KG1 (cell line): ENCODE measurements around the gene PPT2.

ENCODE experiments used
- DNase-seq: peaks from one replicate; lab custom pipeline; 2025; lab: John Stamatoyannopoulos, UW

The PPT2 gene, protein sequence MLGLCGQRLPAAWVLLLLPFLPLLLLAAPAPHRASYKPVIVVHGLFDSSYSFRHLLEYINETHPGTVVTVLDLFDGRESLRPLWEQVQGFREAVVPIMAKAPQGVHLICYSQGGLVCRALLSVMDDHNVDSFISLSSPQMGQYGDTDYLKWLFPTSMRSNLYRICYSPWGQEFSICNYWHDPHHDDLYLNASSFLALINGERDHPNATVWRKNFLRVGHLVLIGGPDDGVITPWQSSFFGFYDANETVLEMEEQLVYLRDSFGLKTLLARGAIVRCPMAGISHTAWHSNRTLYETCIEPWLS

DNA sequence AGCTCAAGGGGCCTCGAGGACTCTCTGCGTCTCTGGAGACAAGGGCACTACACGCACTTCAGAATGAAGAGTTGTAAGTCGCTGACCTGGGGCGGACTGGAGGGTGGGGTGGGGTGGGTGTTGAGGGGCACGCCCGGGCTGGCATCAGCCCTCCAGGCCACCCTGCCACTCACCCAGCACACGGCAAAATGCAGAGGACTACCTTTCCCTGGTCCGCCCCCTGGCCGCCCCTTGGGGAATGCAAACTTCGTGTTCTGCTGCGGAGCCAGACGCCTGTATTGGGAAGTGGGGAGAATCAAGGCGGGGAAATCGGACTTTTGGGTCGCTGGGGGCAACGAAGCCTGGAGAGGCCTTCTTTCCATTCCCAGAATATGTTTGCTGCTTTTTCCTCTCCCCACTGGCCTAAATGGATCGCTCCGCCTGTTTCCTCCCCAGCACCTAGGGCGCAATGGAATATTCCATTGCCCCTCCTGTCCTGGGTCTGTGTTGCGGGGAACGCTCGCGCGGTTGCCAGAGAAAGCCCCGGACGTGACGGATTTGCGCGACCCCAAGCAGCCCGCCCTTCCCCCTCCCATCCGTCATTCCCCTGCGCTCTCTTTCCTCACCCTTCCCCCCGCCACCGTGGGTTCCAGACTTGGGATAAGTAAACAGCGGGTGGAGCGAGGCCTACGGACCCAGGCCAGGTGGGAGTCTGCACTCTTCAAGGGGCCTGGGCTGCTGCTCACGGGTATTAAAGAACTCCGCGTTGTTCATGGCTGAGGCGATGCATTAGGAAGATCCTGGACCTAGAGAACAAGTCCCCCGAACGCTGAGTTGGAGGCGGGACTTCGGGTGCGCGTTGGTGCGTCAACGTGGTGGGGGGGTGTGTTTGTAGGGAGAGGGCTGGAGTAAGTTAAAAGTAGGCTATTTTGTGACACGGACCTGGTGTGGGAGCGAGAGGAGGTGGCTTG is at the start of gene PPT2:
Gene PPT2, plus strand, starts transcription at position 578 of the 950 bp plus-strand sequence. CDS start 454 bp downstream, outside the sequence.
- DNase-seq = peak; percentile 56

DNA sequence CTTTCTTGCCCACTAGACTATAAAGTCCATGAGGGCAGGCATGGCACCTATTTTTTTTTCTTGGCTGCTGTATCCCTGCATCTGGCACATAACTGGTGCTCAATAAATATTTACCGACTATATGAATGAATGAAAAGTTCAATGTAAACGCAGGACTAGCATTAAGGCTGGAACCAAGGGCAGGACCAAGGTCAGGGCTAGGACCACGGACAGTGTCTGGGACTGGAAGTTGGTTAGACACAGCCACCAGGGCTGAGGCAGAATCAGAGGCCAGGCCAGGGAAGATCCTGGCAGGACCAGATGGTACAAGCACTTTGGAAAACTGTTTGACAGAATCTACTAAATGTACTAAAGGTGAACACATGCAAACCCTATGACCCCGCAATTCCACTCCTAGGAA is 48.5 kb upstream of the PPT2 start:
- no peak for DNase-seq

DNA sequence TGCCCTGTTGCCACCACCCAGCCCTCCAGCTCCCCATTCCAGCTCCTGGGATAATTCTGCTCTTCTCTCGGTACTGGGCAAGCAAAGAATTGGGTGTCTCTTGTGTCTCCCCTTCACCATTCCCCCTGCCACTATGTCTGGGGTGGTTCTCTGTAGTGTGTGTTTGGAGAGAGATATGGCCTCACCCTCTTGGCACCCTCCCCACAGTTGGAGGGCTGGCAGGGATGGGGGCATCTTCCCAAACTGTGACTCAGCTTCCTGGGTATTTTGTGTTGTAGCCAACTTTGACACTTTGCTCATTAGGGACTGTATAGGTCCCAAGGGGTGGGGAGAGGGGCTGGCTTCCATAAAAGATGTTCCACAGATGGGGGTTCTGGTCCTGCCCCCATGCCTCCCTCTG is 46.5 kb upstream of the PPT2 start:
- DNase-seq = no peak

DNA sequence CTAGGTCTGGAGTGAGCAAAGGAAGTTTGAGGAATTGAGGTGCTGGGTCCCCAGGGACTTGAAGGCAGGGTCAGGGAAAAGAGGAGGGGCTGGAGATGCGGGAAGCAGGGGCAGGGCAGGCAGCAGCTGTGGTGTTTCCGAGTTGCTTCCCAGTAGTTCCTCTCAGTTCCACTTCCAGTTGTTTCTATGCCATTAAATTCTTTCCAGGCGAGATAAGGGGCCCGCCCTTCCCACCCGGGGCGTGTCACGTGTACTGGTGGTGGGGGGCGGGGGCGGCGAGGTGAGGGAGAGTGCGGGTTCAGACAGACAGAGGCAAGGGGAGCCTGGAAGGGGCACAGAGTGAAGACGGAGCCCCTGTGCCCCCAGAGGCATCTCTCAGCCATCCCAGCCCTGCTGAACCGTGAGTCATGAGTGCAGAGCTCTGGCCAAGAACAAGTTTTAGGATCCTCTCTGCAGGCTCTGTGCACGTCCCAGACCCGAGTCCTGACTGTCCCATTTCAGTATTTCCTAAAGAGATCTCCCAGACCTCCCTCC is 45.8 kb upstream of the PPT2 start:
- DNase-seq = no peak

DNA sequence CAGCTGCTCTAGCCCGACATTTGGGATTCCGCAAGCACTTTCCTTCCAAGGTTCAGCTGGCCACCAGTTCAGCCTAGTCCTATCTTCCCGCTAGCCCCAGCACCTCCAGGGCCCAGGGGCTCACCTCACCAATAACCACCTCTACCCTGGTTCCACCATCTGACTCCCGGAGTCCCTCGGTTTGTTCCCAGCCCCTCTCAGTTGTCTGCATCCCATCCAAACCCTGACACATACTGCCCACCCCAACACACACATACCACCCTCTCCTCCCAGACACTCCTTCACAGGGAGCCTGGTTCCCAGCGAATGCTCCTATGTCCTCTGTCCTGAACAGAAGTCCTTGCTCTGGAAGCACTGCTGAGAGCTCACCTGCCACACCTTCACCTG is 45.2 kb upstream of the PPT2 start:
- no peak for DNase-seq

DNA sequence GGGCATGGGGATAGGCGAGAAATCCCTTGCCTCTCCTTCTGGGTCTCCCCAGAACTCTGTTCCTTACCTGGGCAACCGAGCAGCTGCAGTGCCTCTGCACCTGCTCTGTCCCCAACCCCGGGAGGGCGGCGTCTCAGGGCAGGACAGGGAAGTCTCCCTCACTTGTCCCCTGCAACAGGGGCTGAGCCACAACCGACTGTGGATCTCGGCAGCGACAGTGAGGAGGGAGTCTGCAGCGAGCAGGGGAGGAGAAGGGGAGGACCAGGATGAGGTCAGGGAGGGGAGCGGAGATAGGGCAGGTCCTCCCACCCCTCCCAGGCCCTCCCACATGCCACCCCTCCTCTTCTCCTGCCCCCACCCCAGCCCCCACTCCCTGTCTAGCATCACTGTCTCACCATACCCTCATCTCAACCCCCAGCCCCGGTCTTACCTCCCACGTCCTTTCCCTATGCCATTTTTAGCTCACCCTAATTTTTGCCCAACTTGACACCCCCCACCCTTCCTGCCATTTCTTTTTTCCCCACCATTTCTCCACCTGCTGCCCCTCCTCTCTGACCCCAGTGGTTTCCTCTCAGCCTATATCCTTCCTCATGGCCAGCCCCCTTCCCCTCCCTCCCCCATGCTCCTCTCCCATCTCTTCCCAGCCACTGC is 44.7 kb upstream of the PPT2 start, which contains the start of gene TNXB:
Gene TNXB, minus strand, starts transcription at position 225 of the 651 bp plus-strand sequence. CDS start 11,140 bp downstream, outside the sequence.
- no peak for DNase-seq

DNA sequence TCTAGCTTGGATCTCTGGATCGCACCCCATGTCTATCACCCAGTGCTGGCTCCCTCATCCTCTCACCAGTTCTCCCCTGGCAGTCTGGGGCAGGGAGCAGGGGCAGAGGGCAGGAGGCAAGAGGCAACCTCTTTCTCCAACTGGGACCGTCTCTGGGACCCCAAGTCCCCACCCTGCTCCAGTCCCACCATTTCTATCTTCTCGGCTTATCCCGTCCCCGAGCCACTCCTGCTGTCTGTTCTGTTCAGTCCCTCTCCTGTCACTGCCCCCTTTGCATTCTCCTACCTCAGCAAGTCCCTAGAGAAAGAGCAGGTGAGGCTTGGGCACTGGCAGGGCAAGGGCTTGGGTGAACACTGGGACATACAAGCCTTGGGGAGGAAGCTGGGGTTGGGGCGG is 44.2 kb upstream of the PPT2 start:
- no peak for DNase-seq

DNA sequence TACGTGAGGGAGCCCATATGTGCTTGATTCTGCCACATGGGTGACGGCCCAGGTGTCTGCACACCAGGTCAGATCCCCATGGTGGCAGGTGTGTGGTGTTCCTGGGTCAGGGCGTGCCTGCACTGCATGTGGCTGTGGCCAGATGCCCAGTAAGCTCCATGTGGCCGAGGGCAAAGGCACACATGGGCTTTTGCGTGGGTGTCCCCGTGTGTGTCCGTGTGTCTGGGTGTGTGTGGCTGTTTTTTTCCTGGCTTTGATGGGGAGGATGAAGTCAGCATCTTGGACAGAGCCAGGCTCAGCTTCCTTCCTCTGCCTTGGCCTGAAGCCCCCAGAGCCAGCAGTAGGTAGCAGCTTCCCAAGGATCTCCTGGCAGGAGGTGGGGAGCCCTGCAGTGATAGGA is 43.3 kb upstream of the PPT2 start:
- DNase-seq = no peak

DNA sequence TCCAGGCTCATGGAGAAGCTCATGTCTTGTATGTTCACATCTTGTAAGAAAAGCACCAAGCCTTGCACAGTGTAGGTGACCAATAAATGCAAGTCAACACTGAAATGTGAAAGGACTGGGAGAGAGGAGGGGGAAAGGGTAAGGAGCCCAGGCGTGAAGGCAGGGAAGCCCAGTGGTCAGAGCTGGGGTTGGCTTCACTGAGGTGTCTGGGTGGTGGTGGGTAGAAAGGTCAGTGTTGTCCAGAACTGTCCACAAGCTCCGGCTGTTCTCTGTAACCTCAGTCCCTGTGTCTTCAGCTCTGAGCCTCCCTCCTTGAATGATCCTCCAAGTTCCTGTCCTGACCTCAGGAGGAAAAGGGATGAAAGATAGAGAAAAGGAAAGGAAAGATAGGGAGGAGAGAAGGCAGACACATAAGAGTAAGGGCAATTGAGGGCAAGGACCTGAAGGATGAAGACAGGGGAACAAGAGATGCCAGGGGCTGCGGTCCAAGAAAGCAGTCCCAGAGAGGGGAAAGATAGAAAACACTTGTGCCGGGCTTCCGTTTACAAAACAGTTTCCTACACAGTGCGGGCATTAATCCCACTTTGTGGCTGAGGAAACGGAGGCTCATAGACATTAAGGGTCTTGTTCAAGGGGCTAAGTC is 42.4 kb upstream of the PPT2 start:
- no peak for DNase-seq

DNA sequence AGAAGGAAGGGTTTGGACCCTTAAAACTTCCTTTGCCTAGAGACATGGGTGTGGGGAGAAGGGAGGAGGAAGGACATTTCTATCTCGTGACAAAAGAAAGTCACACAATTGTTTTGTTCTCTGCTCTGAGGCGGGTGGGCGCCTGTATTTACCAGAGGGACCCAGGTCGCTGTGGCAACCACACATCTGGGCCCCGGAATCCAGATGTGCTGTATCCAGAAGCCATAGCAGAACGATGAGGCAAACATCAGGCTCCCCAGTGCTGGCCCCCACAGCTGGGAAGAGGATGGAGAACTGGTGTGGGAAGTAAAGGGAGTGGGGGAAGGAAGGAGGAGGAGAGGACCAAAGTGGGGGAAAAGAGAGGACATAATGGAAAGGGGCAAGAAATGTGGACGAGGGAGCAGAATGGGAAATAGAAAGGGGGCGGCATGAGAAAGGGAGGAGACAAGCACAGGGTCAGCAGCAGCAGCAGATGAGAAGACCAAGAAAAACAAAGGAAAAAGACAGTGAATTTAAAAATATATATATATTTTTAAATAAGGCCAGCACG is 41.4 kb upstream of the PPT2 start:
- no peak for DNase-seq

DNA sequence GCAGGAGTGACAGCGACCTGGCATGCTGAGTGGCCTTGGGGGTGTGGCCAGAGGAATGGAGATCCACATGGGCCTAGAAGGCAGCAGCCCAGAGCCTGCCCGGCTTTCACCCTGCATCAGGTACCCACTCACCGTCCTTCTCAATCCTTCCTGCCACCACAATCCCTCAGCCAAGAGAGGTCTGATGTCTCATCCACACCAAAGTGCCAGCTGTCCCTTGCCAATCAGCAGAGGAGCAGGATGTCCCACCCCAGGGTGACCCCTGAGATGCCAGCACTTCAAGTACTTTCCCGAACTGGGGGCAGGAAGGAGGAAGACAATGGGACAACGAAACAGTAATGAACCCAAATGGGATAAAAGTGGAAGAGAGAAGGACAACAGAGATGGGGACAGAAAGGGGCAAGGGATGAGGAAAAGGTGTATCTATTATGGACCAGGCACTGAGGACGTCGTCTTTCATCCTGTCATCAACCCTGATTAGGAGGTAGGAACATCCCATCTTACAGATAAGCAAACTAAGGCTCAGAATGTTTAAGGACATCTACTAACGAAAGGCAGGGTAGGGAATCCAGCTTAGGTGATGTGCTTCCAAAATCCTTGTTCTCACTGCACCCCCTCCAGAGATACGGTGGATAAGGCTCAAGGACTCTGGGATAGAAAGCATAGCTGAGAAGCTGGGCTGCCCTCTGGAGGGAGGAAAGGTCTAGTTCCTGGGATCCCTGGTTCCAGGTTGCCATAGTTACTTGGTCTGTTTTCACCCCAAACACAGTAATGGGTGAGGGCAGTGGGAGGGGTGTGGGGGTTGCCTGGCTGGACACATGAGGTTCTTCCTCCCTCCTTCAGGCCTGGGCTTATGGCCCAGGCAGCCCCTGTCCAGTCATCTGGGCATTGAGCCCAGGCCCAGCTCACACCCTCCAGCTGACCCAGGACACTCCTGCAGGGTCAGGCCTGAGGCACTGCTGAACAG is 40.3 kb upstream of the PPT2 start:
- no peak for DNase-seq

DNA sequence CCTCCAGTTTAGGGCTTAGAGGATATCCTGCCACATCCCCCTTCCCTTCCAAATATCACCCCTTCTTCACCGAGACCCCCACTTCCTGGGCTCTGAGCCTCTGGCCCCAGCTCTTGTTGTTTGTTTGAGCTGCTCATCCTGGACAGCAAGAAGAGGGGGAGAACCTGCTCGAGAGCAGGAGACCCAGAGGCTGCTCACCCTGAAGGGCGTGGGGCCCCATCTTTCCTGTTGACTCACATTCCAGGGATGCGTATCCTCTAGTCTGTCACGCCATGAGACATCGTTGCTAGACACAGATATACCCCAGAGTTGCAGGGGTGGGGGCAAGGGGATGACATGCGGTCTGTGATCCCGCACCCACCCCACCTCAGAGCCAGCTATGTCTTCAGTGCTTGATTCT is 39.1 kb upstream of the PPT2 start:
- no peak for DNase-seq

DNA sequence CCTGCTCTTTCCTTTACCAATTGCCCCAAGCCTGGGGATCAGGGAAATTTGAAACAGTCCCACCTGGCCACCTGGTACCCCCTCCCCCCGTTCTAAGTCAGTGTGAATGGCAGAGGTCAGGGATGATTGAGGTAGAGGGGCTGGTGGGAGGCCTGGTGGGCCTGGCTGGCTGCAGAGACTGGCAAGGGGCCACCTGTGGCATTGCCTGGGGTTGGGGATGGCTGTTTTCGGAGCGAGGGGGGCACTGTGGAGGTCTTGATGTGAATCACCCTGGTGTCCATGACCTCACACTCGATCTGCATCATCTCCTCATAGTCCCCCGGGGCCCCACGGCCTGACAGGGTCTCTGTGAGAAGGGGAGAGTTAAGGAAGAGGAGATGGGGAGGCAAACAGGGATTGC is 38.3 kb upstream of the PPT2 start:
- no peak for DNase-seq

DNA sequence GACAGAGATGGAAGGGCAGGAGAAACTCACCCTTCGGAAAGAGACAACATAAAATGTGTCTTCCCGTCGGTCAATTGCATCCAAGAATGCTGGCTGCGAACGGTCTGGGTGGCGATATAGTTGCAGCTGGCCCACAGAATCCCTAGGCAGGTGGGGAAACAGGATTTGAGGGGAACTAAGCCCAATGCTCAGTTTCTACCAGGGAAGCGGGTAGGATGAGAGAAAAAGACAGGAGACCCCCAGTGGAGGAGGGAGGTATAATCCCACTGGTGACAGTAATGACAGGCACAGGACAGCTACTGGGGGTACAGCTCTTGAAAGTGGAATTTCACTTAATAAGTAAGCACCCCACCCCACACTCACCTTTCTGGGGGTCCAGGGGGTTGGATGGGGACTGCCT is 37.3 kb upstream of the PPT2 start:
- DNase-seq = no peak

DNA sequence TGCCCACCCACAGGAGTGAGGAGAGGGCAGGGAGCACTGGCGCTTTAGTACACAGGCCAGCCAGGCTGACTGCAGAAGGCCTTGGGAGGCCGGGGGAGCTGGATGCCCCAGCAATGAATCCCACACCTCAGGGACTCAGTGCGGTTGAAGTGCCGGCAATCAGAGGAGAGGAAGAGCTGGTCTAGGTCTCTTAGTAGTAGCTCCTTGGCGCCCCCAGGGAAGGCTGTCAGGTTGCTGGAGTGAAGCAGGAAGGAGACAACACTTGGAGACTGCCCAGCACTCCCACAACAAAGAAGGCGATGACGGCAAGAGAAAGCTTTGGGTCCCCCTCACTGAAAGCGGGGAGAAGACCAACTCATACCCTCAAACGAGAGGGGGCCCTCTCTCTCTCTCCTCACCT is 36.5 kb upstream of the PPT2 start:
- DNase-seq = no peak

DNA sequence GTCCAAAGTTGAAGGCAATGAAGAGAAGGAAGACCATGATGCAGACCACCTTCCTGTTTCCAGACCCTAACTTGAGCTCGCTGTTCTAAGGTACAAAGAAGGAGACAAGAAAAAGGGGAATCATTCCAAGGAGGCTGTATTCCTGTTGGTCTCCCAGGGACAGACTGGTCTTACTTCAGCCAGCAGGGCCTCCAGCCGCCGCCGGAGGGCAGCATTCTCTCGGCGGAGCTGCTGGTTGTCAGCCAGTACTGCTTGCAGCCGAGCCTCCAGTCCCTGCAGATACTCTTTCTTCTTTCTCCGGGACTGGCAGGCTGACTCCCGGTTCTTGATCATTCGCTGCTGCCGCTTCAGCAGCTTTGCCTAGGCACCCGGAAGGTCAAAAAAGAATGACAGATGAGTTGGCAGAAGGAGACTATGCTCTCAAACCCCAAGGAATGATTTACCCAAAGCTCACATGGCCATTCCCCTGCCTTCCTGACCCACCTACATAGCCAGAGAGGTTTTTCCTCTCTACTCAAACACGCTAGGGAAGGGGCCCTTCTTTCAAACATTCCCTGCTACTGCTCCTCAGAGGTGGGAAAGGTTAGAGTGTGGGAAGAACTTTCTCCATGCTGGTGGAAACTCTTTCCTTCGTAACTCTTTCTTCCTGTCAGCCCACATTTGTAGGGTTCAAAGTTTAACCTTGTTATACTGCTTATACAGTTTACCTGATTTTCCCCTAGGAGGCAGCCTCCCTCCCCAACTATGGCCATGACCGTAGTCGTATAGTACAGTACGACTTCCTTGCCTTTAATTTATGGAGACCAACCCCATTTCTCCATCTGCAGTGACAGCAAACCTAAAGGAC is 34.9 kb upstream of the PPT2 start:
- peak; percentile 6 for DNase-seq

DNA sequence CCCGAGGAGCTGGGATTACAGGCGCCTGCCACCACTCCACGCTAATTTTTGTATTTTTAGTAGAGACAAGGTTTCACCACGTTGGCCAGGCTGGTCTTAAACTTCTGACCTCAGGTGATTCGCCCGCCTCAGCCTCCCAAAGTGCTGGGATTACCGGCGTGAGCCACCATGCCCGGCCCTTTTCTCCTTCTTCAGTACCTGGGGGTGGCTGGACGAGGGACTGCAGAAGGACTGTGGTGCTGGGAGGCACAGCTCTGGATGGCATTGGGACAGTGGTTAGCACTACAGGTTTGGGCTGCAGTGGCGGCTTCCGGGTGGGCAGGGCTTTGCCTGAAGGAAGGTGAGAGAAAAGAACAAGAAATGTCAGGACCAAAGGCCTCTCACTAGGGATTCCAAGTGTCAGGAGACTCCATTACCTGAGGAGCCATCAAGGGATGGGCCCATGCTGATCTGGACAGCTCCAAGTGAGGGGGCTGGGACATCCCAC is 33.3 kb upstream of the PPT2 start:
- DNase-seq = no peak

DNA sequence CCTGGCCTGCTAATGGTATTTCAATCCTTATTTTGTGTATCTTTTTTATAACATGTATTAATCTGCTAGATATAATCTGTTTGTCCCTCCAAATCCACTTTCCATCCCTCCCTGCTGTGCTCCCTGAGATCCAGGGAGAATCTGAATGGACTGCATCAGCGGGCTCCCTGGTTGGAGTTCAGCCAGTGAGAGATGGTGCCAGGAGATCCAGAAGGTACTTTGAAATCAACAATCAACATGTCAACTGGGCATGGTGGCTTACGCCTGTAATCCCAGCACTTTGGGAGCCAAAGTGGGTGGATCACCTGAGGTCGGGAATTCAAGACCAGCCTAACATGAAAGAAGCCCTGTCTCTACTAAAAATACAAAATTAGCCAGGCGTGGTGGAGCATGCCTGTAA is 30.3 kb upstream of the PPT2 start:
- DNase-seq = no peak

DNA sequence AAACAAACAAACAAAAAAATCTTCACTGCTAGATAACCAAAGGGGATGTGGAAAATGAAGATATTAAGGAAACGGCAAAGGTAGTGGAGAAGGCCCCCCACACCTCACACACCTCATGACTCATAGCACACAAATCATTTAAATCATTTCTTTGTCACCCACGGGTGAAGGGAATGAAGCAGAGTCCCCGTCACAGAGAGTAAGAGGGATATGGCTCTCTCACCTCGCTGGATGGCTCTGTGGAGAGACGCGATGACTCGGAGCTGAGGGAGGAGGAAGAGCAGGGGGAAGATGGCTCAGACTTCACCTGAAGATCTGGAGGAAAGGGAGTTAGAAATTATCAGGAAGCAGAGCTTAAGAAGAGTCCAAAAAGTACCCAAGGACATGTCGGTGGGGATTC is 27.1 kb upstream of the PPT2 start:
- no peak for DNase-seq

DNA sequence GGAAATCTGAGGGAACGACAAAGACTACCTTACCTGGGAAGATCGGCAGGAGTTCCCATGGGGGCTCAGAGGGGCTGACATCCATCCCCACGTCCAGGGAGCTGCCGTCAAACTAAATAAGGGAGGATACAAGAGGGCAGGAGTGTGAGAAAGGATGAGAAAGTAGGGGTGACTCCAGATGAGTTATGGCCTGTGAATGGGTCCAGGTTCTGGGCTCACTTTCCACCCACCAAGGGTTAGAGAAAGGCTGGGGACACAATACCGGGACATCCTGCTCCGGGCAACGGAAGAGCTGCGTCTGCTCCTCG is 26.6 kb upstream of the PPT2 start:
- no peak for DNase-seq
